ENCODE measurements around the gene CXCL16.

DNA sequence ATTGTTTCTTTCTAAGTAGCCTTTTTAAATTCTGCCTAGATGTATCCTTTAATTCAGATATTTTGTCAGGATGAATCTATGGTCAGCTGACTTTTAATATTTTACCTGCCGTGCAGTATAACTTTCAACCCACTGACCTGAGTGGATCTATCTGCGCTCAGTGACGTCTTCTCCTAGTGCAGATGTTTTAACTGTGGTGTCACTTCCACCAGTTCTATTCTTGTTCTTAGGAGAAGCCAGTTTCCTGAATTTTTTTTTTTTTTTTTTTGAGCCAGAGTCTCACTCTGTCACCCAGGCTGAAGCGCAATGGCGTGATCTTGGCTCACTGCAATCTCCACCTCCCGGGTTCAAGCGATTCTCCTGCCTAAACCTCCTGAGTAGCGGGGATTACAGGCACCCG lies 27.0 kb upstream of the CXCL16 start:
- TF ChIP-seq, protein P1, sequence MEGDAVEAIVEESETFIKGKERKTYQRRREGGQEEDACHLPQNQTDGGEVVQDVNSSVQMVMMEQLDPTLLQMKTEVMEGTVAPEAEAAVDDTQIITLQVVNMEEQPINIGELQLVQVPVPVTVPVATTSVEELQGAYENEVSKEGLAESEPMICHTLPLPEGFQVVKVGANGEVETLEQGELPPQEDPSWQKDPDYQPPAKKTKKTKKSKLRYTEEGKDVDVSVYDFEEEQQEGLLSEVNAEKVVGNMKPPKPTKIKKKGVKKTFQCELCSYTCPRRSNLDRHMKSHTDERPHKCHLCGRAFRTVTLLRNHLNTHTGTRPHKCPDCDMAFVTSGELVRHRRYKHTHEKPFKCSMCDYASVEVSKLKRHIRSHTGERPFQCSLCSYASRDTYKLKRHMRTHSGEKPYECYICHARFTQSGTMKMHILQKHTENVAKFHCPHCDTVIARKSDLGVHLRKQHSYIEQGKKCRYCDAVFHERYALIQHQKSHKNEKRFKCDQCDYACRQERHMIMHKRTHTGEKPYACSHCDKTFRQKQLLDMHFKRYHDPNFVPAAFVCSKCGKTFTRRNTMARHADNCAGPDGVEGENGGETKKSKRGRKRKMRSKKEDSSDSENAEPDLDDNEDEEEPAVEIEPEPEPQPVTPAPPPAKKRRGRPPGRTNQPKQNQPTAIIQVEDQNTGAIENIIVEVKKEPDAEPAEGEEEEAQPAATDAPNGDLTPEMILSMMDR (conservative IDR thresholded peaks at IDR 0.05 in 1 of 2, IDR thresholded peaks at IDR 0.05 in 1 of 2; ENCODE audit: extremely low read depth in 1 of 2, insufficient read depth in 1 of 2, low read depth in 1 of 2, low read length in 2 of 2), result no peak
- no peak for TF ChIP-seq EZH2 (IDR thresholded peaks at IDR 0.05; ENCODE audit: borderline replicate concordance, low read length)

Data from mammary epithelial cell (primary cell).